GM23338 (cell line): ENCODE results near the gene ULBP2. TPM values are rescaled to one million over a fixed set of nuclear protein-coding genes. Genes with fewer than 3 reads are reported as not detected.
A peak's percentile ranks its signal among the peaks of the same experiment; 100 is the strongest.

ENCODE experiments used
- ATAC-seq: fragments of 200-7000 bp; cut with Tn5 transposase; 3 replicates; pipeline ENCODE4 v1.9.1; 2020
- DNase-seq: peaks from one replicate; pipeline ENCODE4 v3.0.0-alpha.2; 2015; ENCODE audit warnings: low spot score
- H2AFZ ChIP-seq: fragments of 200-600 bp; sonication (generic); 2 replicates; pipeline ENCODE4 v1.8.0; 2016; ENCODE audit warnings: antibody characterized with exemption, mild to moderate bottlenecking, moderate library complexity
- H3F3A ChIP-seq: fragments of 200-600 bp; sonication (generic); replicated peaks from 2 replicates; pipeline ENCODE4 v1.8.0; 2017; ENCODE audit warnings: antibody characterized with exemption, mixed run types, low read depth
- H3K27ac ChIP-seq: fragments of 200-600 bp; sonication (generic); 2 replicates; pipeline ENCODE4 v1.6.1; 2016; ENCODE audit warnings: low read depth
- H3K27me3 ChIP-seq: fragments of 200-600 bp; sonication (generic); 2 replicates; pipeline ENCODE4 v1.8.0; 2016; ENCODE audit warnings: mild to moderate bottlenecking, mixed run types, moderate library complexity; ENCODE audit not compliant: insufficient read depth
- H3K36me3 ChIP-seq: fragments of 200-600 bp; sonication (generic); 2 replicates; pipeline ENCODE4 v1.8.0; 2016; ENCODE audit warnings: mild to moderate bottlenecking; ENCODE audit not compliant: insufficient read depth
- H3K4me1 ChIP-seq: fragments of 200-600 bp; sonication (generic); 2 replicates; pipeline ENCODE4 v1.8.0; 2016; ENCODE audit warnings: mild to moderate bottlenecking, moderate library complexity; ENCODE audit not compliant: insufficient read depth
- H3K4me2 ChIP-seq: fragments of 200-600 bp; sonication (generic); 2 replicates; pipeline ENCODE4 v1.7.1; 2017; ENCODE audit warnings: mixed run types
- H3K4me3 ChIP-seq: fragments of 200-600 bp; sonication (generic); 2 replicates; pipeline ENCODE4 v1.6.1; 2016; ENCODE audit warnings: mixed run types
- H3K79me2 ChIP-seq: fragments of 200-600 bp; sonication (generic); replicated peaks from 2 replicates; pipeline ENCODE4 v1.8.0; 2017; ENCODE audit warnings: mild to moderate bottlenecking; ENCODE audit not compliant: insufficient read depth
- H3K9me2 ChIP-seq: fragments of 200-600 bp; sonication (generic); 2 replicates; pipeline ENCODE4 v1.8.0; 2017; ENCODE audit not compliant: insufficient read depth
- H4K20me1 ChIP-seq: fragments of 200-600 bp; sonication (generic); replicated peaks from 2 replicates; pipeline ENCODE4 v1.8.0; 2017; ENCODE audit warnings: mild to moderate bottlenecking; ENCODE audit not compliant: insufficient read depth
- H3K27ac Mint-ChIP-seq: 2 replicates; pipeline ENCODE4 v1.8.0; 2020; ENCODE audit warnings: inconsistent platforms, mild to moderate bottlenecking, moderate library complexity, mixed read lengths
- H3K27me3 Mint-ChIP-seq: 3 replicates; pipeline ENCODE4 v1.8.0; 2022; ENCODE audit warnings: low read depth, mild to moderate bottlenecking, moderate library complexity, mixed read lengths, inconsistent platforms; ENCODE audit not compliant: insufficient read depth, poor library complexity
- H3K36me3 Mint-ChIP-seq: 3 replicates; pipeline ENCODE4 v1.8.0; 2021; ENCODE audit warnings: low read depth, mild to moderate bottlenecking, inconsistent platforms, moderate library complexity, mixed read lengths
- H3K4me1 Mint-ChIP-seq: 3 replicates; pipeline ENCODE4 v1.8.0; 2020; ENCODE audit warnings: mild to moderate bottlenecking, inconsistent platforms, mixed read lengths
- H3K4me3 Mint-ChIP-seq: 3 replicates; pipeline ENCODE4 v1.8.0; 2021; ENCODE audit warnings: moderate library complexity, mild to moderate bottlenecking, inconsistent platforms, mixed read lengths
- H3K9me3 Mint-ChIP-seq: 3 replicates; pipeline ENCODE4 v1.8.0; 2020; ENCODE audit warnings: moderate library complexity, mild to moderate bottlenecking, inconsistent platforms, mixed read lengths
- CREB1 ChIP-seq: fragments of 250-450 bp; sonication (Bioruptor Pico); IDR thresholded peaks from 2 replicates; pipeline ENCODE4 v1.5.0; 2020; ENCODE audit warnings: low read depth, mild to moderate bottlenecking, moderate library complexity
- ETS1 ChIP-seq: IDR thresholded peaks from 2 replicates; pipeline ENCODE4 v1.6.1; 2016; ENCODE audit warnings: antibody characterized with exemption
- EZH2 ChIP-seq: fragments of 200-600 bp; sonication (generic); IDR thresholded peaks from one replicate; pipeline ENCODE4 v1.8.0; 2017; ENCODE audit warnings: antibody characterized with exemption, mild to moderate bottlenecking, low read depth; ENCODE audit not compliant: unreplicated experiment
- EZH2phosphoT487 ChIP-seq: fragments of 200-600 bp; sonication (generic); IDR thresholded peaks from one replicate; pipeline ENCODE4 v1.8.1; 2018; ENCODE audit warnings: antibody characterized with exemption; ENCODE audit not compliant: unreplicated experiment
- JUNB ChIP-seq: IDR thresholded peaks from one replicate; pipeline ENCODE4 v1.6.1; 2016; ENCODE audit warnings: antibody characterized with exemption; ENCODE audit not compliant: unreplicated experiment
- NANOG ChIP-seq: IDR thresholded peaks from 2 replicates; pipeline ENCODE4 v1.6.1; 2016; ENCODE audit warnings: antibody characterized with exemption, borderline replicate concordance
- POLR2AphosphoS5 ChIP-seq: IDR thresholded peaks from 2 replicates; pipeline ENCODE4 v1.6.1; 2016; ENCODE audit warnings: antibody characterized with exemption, low read depth
- STAT1 ChIP-seq: IDR thresholded peaks from one replicate; pipeline ENCODE4 v1.6.1; 2016; ENCODE audit warnings: antibody characterized with exemption; ENCODE audit not compliant: unreplicated experiment
- ZNF114 ChIP-seq: fragments of 250-450 bp; sonication (Bioruptor Pico); IDR thresholded peaks from 2 replicates; pipeline ENCODE4 v1.5.0; 2020; ENCODE audit warnings: mild to moderate bottlenecking, moderate library complexity
- ZNF331 ChIP-seq: fragments of 250-450 bp; sonication (Bioruptor Pico); IDR thresholded peaks from 2 replicates; pipeline ENCODE4 v1.5.0; 2020; ENCODE audit warnings: low read depth, mild to moderate bottlenecking, moderate library complexity
- ZNF462 ChIP-seq: fragments of 250-450 bp; sonication (Bioruptor Pico); IDR thresholded peaks from 2 replicates; pipeline ENCODE4 v1.5.0; 2020; ENCODE audit warnings: mild to moderate bottlenecking, moderate library complexity
- polyA plus RNA-seq: library from polyadenylated mRNA; unstranded; fragments of >200 nt; fragmentation: Nextera tagmentation; extraction: Ambion mirVana; gene quantifications from 2 replicates; pipeline ENCODE4 v1.2.1, GENCODE V29; 2016
- total RNA-seq: library from RNA; depleted of rRNA; stranded (reverse); fragments of >200 nt; shearing (Covaris generic); gene quantifications from 2 replicates; pipeline ENCODE4 v1.2.3, GENCODE V29; 2014

ULBP2 gene
- total and polyA plus RNA-seq, 2 experiments from 2014 or later, result not detected

- Histone ChIP-seq H3K27me3 (peaks cover 97% of the 10 kb centered on the region), H3F3A (peaks cover 5% of the 10 kb centered on the region; the same call in 1 of the 2 replicates), H3K9me2 (no peaks in the 10 kb centered on the region), H4K20me1 (peaks cover 14% of the 10 kb centered on the region), H3K36me3 (no peaks in the 10 kb centered on the region), H3K4me2 (peak overlapping the region; percentile 20; the same call in 1 of the 2 replicates), H3K4me3 (no peak overlapping the region), H3K79me2 (no peaks in the 10 kb centered on the region), H2AFZ (no peak overlapping the region), H3K27ac (no peak overlapping the region), H3K4me1 (peaks cover 13% of the 10 kb centered on the region; the same call in 1 of the 2 replicates)
- peaks cover 87% of the 10 kb centered on the region for H3K27me3 Mint-ChIP-seq
- ATAC-seq, result no peak
- no peaks in the 10 kb centered on the region; the same call in 2 of the 3 replicates for H3K36me3 Mint-ChIP-seq
- peak overlapping the region; percentile 61; the same call in 1 of the 3 replicates for H3K4me3 Mint-ChIP-seq
- H3K9me3 Mint-ChIP-seq, result peaks cover 3% of the 10 kb centered on the region; the same call in 1 of the 3 replicates
- H3K27ac Mint-ChIP-seq, result no peak overlapping the region
- TF ChIP-seq EZH2 (peak; percentile 79), EZH2phosphoT487 (no peak)
- H3K4me1 Mint-ChIP-seq, result peaks cover 33% of the 10 kb centered on the region
- no peak for DNase-seq
These were observed 50.0 kb downstream of the ULBP2 start for GRCh38 chr6:149991838-149992237.

- H3K4me3 Mint-ChIP-seq, result no peak overlapping the region
- Histone ChIP-seq H3F3A (peaks cover 5% of the 10 kb centered on the region; the same call in 1 of the 2 replicates), H3K4me2 (no peak overlapping the region), H4K20me1 (peaks cover 7% of the 10 kb centered on the region; the same call in 1 of the 2 replicates), H3K27ac (no peak overlapping the region), H3K27me3 (peaks cover 70% of the 10 kb centered on the region), H3K9me2 (no peaks in the 10 kb centered on the region), H3K4me3 (no peak overlapping the region), H3K36me3 (no peaks in the 10 kb centered on the region), H3K4me1 (peaks cover 9% of the 10 kb centered on the region; the same call in 1 of the 2 replicates), H3K79me2 (no peaks in the 10 kb centered on the region), H2AFZ (no peak overlapping the region)
- H3K4me1 Mint-ChIP-seq, result peaks cover 14% of the 10 kb centered on the region
- H3K36me3 Mint-ChIP-seq, result no peaks in the 10 kb centered on the region; the same call in 2 of the 3 replicates
- DNase-seq, result no peak
- peaks cover 54% of the 10 kb centered on the region for H3K27me3 Mint-ChIP-seq
- peaks cover 3% of the 10 kb centered on the region; the same call in 1 of the 3 replicates for H3K9me3 Mint-ChIP-seq
- no peak overlapping the region for H3K27ac Mint-ChIP-seq
- ATAC-seq, result no peak
- no peak for TF ChIP-seq ZNF462
- TF ChIP-seq STAT1, result no peak
- no peak for TF ChIP-seq JUNB
- no peak for TF ChIP-seq EZH2
- TF ChIP-seq ZNF114, result no peak
- TF ChIP-seq POLR2AphosphoS5, result no peak
- no peak for TF ChIP-seq EZH2phosphoT487
- no peak for TF ChIP-seq NANOG
- no peak for TF ChIP-seq ZNF331 (CRISPR knock-in tag)
- TF ChIP-seq CREB1 (CRISPR knock-in tag), result no peak
- TF ChIP-seq ETS1, result no peak
These were observed 53.5 kb downstream of the ULBP2 start for GRCh38 chr6:149995235-149995750.
